Upper lobe of left lung (tissue), 6 donors: ENCODE results near the gene BSN. TPM values are rescaled to one million over a fixed set of nuclear protein-coding genes. Genes with fewer than 3 reads are reported as not detected.

Source experiments
- ATAC-seq, 2 donors: fragments of 200-7000 bp; cut with Tn5 transposase; one replicate each; pipeline ENCODE4 v1.9.1; 2022; ENCODE audit warnings: mild to moderate bottlenecking in 2 of 2, moderate library complexity in 2 of 2; ENCODE audit not compliant: low FRiP score in 2 of 2
- DNase-seq, 2 donors: peaks; one replicate each; pipeline ENCODE4 v3.0.0-alpha.2; 2019 to 2020
- H3K27ac ChIP-seq, 4 donors: fragments of 200-600 bp; sonication (generic); one replicate each; pipeline ENCODE4 v1.5.1; 2016 to 2019
- H3K27me3 ChIP-seq, 4 donors: fragments of 200-600 bp; sonication (generic); one replicate each; pipeline ENCODE4 v1.5.1; 2017 to 2019
- H3K36me3 ChIP-seq, 4 donors: fragments of 200-600 bp; sonication (generic); one replicate each; pipeline ENCODE4 v1.5.1; 2016 to 2019
- H3K4me1 ChIP-seq, 4 donors: fragments of 200-600 bp; sonication (generic); one replicate each; pipeline ENCODE4 v1.5.1; 2018 to 2019
- H3K4me3 ChIP-seq, 4 donors: fragments of 200-600 bp; sonication (generic); one replicate each; pipeline ENCODE4 v1.5.1; 2017 to 2019; ENCODE audit warnings: mild to moderate bottlenecking in 2 of 4, moderate library complexity in 1 of 4
- H3K9me3 ChIP-seq, 4 donors: fragments of 200-600 bp; sonication (generic); one replicate each; pipeline ENCODE4 v1.5.1; 2018 to 2019
- EP300 ChIP-seq, 4 donors: sonication (generic); formaldehyde crosslinking; IDR thresholded peaks; one replicate each; pipeline ENCODE4 v1.5.1; 2017; ENCODE audit warnings: antibody characterized with exemption in 4 of 4, control low read depth in 2 of 4
- POLR2A ChIP-seq, 4 donors: fragments of 450-650 bp; IDR thresholded peaks; one replicate each; pipeline ENCODE4 v1.5.1; 2016 to 2017; ENCODE audit warnings: antibody characterized with exemption in 4 of 4, mild to moderate bottlenecking in 2 of 4
- POLR2AphosphoS5 ChIP-seq, 2 donors: sonication (generic); formaldehyde crosslinking; IDR thresholded peaks; one replicate each; pipeline ENCODE4 v1.5.1; 2017; ENCODE audit warnings: antibody characterized with exemption in 2 of 2
- WGBS, 2 donors: methylation state at CpG; one replicate each; pipeline ENCODE4 v1.1.5; 2017 to 2018; 5-methylcytosine and 5-hydroxymethylcytosine counted together
- total RNA-seq, 6 donors: library from RNA; depleted of rRNA in 4 of 6; stranded (reverse); fragments of >200 nt in 4 of 6; gene quantifications; one replicate each; pipeline versions ENCODE4 v1.1.0 to v1.2.1, GENCODE V29; 2016 to 2021
- TF ChIP-seq, protein P1 (sequence below), 6 experiments: fragments of 450-650 bp in 4 of 6; fragments of 200-600 bp in 2 of 6; sonication (generic) in 2 of 6; IDR thresholded peaks; one replicate each; pipeline ENCODE4 v1.5.1; 2016 to 2019; ENCODE audit warnings: antibody characterized with exemption in 6 of 6
- donor health status: DM: no; HTN: no; CAD: no; lungs with moderate emphysema.
- donor health status: DM: no; HTN: yes; CAD: no; lungs with severe emphysema.

The BSN gene
- total RNA-seq, 6 donors from 2014 or later = 0.39 to 1.1 (median 0.72) TPM

DNA sequence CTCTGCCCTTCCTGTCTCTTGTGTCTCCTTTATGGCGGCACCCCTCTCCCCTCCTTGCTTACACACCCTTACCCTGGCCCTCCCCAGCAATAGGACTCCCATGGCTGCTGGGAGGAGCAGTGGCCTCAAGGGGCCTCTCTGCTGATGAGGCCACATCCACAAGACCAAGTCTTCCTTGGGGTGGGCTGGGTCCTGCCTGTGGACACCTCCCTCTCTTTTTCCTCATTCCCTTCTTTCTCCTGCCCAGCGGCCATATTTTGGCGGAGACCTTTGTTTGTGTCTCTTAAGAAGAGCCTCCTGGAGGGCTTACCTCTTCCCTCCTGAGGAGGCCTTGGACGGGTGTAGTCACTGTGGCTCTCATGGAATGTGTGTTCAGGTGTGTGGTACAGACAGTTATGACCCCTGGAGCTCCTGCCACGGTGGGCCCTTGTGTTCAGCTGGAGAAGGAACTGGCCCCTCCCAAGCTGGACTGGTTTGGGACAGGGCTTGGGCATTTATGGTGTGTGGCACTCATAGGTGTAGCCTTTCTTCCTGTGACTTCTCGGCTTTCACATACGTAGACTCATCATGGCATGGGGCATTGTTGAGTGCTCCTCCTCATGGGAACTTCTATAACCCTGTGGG lies 63.2 kb downstream of the BSN start:
- DNase-seq (no peak), ATAC-seq (no peak)
- TF ChIP-seq EP300 (IDR thresholded peaks at IDR 0.05) (no peak), POLR2AphosphoS5 (IDR thresholded peaks at IDR 0.05) (no peak), POLR2A (IDR thresholded peaks at IDR 0.05) (no peak)
- TF ChIP-seq, protein P1, sequence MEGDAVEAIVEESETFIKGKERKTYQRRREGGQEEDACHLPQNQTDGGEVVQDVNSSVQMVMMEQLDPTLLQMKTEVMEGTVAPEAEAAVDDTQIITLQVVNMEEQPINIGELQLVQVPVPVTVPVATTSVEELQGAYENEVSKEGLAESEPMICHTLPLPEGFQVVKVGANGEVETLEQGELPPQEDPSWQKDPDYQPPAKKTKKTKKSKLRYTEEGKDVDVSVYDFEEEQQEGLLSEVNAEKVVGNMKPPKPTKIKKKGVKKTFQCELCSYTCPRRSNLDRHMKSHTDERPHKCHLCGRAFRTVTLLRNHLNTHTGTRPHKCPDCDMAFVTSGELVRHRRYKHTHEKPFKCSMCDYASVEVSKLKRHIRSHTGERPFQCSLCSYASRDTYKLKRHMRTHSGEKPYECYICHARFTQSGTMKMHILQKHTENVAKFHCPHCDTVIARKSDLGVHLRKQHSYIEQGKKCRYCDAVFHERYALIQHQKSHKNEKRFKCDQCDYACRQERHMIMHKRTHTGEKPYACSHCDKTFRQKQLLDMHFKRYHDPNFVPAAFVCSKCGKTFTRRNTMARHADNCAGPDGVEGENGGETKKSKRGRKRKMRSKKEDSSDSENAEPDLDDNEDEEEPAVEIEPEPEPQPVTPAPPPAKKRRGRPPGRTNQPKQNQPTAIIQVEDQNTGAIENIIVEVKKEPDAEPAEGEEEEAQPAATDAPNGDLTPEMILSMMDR (IDR thresholded peaks at IDR 0.05) = no peak
- H3K27ac ChIP-seq = no peak overlapping the region
- H3K36me3 ChIP-seq = no peaks in the 10 kb centered on the region
- 86 to 95% methylated on average over 6 to 7 of the region's 7 CpGs for WGBS, 2 donors
- H3K27me3 ChIP-seq = no peaks in the 10 kb centered on the region
- H3K4me3 ChIP-seq = no peak overlapping the region
- peaks cover 0 to 5% (median 0%) of the 10 kb centered on the region in 4 donors for H3K9me3 ChIP-seq
- no peaks in the 10 kb centered on the region for H3K4me1 ChIP-seq

DNA sequence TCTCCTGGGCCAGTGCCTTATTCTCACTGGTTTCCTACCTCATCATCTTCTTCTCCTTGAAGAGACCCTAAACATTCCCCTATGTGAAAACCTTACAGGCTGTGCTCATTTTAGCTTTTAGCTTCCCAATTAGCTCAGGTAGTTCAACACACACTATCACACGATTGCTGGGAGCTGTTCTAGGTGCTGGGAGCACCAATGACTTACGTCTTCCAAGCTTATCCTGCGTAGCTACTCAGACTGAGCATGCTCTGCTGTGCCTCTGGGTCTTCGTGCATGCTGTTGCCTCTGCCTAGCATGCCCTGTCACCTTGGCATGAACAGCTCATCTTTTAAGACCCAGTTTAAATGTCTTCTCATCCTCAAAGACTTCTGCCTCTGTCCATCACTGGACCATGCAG lies 64.1 kb downstream of the BSN start:
- Histone ChIP-seq H3K27ac (no peak overlapping the region), H3K27me3 (no peaks in the 10 kb centered on the region), H3K9me3 (no peaks in the 10 kb centered on the region), H3K36me3 (no peaks in the 10 kb centered on the region), H3K4me3 (no peak overlapping the region), H3K4me1 (no peaks in the 10 kb centered on the region)
- 58 to 61% methylated on average over 4 of the region's 4 CpGs for WGBS, 2 donors
- ATAC-seq (no peak), DNase-seq (no peak)
- TF ChIP-seq EP300 (IDR thresholded peaks at IDR 0.05) (no peak), POLR2AphosphoS5 (IDR thresholded peaks at IDR 0.05) (no peak), POLR2A (IDR thresholded peaks at IDR 0.05) (no peak)
- TF ChIP-seq, protein P1 (IDR thresholded peaks at IDR 0.05) = no peak

DNA sequence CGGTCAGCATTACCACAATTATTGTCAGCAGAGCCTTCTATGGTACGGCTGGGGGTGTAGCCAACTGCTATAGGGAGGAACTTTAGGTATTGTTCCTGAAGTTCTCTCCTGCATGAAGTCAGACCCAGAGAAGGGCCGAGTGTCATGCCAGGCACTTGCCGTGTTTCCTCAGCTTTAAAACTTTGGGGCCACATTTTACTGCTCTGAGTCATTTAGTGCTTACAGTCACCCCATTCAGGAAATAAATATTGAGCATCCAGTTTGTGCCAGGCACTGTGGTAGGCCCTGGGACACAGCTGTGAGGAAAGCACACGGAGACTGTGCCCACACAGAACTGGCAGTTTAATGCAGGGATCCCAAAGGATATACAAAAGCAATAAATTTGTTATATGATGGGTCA lies 65.4 kb downstream of the BSN start:
- no peak overlapping the region for H3K27ac ChIP-seq
- WGBS, 2 donors = 76 to 83% methylated on average over 5 of the region's 5 CpGs
- no peak for ATAC-seq

DNA sequence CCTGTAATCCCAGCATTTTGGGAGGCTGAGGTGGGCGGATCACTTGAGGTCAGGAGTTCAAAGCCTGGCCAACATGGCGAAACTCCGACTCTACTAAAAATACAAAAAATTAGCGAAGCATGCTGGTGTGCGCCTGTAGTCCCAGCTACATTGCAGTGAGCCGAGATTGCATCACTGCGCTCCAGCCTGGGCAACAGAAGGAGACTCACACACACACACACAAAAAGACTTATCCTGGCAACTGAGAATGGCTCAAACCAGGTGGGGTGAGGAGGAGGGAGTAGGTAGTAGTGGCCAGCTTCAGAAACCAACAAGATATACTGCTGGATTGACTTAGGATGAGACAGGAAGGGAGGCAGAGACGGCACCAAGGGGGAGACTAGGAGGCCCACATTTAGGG lies 66.5 kb downstream of the BSN start:
- Histone ChIP-seq H3K27ac (no peak overlapping the region), H3K36me3 (no peaks in the 10 kb centered on the region), H3K9me3 (no peaks in the 10 kb centered on the region), H3K4me1 (no peaks in the 10 kb centered on the region), H3K4me3 (no peak overlapping the region), H3K27me3 (no peaks in the 10 kb centered on the region)
- no peak for ATAC-seq
- TF ChIP-seq EP300 (IDR thresholded peaks at IDR 0.05) = no peak
- no peak for TF ChIP-seq POLR2A (IDR thresholded peaks at IDR 0.05)
- TF ChIP-seq, protein P1 (IDR thresholded peaks at IDR 0.05) = no peak
- no peak for TF ChIP-seq POLR2AphosphoS5 (IDR thresholded peaks at IDR 0.05)
- no peak for DNase-seq
- 92 to 98% methylated on average over 8 of the region's 8 CpGs for WGBS, 2 donors

More for the DNA sequence above, 65.4 kb downstream of the BSN start:
- TF ChIP-seq, protein P1 (IDR thresholded peaks at IDR 0.05) = no peak
- no peak for TF ChIP-seq POLR2AphosphoS5 (IDR thresholded peaks at IDR 0.05)
- TF ChIP-seq POLR2A (IDR thresholded peaks at IDR 0.05) = no peak
- no peak for TF ChIP-seq EP300 (IDR thresholded peaks at IDR 0.05)
- Histone ChIP-seq H3K4me1 (no peaks in the 10 kb centered on the region), H3K4me3 (no peak overlapping the region), H3K27me3 (no peaks in the 10 kb centered on the region), H3K36me3 (no peaks in the 10 kb centered on the region), H3K9me3 (no peaks in the 10 kb centered on the region)
- DNase-seq = no peak

DNA sequence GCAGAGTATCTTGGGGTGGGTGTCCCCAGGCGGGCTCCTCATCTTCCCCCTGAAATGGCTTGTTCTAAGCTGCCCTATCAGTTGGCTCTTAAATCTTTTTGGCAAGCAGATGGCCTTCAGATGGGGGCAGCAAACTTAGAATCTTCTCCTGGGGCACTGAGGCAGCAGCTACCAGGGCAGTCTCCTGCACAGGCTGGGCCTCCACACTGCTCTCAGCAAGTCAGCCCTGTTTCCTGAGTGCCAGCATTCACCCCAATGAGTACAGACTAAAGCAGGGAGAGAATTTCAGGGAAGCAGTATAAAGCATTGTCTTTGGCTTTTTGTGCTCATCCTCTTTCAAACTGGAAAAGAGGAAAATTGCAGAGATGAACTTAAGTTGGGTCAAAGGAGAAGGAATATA lies 68.8 kb downstream of the BSN start:
- Histone ChIP-seq H3K4me1 (no peaks in the 10 kb centered on the region), H3K9me3 (no peaks in the 10 kb centered on the region), H3K36me3 (no peaks in the 10 kb centered on the region), H3K4me3 (no peak overlapping the region), H3K27me3 (no peaks in the 10 kb centered on the region), H3K27ac (no peak overlapping the region)
- TF ChIP-seq EP300 (IDR thresholded peaks at IDR 0.05) = no peak
- 80 to 82% methylated on average over 1 of the region's 1 CpG for WGBS, 2 donors
- ATAC-seq = no peak
- DNase-seq = no peak
